Hematopoietic multipotent progenitor cell treated with erythropoietin and hydrocortisone succinate and interleukin-3 and kit ligand, for 6 days (in vitro differentiated cells): ENCODE results near the gene TSC22D4.

Experiments
- DNase-seq: peaks from one replicate; pipeline ENCODE4 v3.0.0-alpha.2; 2015

The TSC22D4 gene

DNA sequence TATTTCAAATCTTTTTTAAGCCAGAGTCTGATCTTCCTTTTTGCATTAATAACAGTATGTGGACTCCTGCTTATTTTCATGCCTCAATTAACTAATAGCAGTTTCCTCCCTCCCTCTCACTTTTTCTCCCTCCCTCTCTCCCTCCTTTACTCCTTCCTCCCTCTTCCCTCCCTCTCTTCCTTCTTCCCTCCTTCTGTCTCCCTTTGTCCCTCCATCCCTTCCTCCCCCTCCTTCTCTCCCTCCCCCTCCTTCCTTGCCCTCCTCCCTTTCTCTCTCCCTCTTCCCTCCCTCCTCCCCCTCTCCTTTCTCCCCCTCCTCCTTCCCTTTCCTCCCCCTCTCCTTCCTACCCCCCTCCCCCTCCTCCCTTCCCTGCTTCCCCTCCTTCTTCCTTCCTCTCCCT lies 52.5 kb downstream of the TSC22D4 start:
- no peak for DNase-seq

DNA sequence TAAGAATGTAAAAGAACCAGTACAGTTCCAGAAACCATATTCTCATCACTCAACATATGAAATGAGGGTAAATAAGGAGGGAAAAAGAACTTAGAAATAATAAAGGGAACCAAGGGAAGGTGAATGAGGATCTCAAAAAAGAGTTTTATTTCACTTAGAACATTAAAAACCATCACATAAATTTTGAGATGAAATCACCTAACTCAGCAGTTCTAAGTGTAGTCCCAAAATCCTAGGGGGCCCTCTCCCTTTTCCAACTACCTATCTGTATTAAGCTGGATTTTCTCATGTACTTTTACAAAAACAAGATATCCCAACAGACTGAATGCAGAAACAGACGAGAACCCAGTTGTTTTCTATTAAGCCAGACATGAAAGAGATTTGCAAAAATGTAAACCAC lies 53.7 kb downstream of the TSC22D4 start:
- no peak for DNase-seq

- DNase-seq = no peak
Observed at GRCh38 chr7:100423315-100423714, 55.7 kb downstream of the TSC22D4 start.

GRCh38 chr7:100419660-100420226 lies 59.3 kb downstream of the TSC22D4 start:
- DNase-seq = no peak

DNA sequence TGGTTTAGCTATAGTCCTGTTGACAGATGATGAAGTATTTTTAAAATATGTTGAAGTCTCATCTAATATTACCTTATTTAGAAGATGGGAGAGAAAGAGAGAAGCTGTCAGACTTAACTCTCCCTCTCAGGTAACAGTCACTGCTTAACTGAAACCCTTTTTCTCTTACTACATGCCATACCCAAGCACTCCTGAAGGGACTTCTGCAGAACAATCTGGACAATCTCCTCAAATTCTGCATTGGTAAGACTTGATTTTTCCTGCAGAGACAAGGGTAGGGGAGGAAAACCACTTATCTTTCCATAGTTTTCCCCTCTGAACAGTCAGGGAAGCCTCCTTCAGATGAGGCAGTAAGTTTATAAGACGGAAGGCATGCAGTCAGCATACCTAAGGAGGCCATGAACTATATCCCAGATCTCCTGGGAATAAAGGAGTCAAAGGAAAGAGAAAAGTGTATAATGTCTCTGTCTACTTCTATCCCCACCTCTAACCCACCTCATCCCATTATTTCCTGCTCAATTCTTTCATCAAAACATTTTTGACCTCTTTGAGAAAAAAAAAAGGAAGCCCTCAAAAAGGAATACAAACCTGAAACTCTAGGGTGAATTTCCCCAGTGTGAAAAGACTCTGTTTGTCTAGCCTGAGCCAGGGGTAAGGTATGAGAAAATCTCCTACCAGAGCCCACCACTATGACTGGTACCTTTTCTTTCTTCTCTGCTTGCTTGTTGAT lies 59.9 kb downstream of the TSC22D4 start:
- DNase-seq = no peak
